ENCODE data around the gene SNAPC4. TPM values are rescaled to one million over a fixed set of nuclear protein-coding genes. Genes with fewer than 3 reads are reported as not detected.

SNAPC4 gene
- total and polyA plus RNA-seq, 8 donors = 5.8 to 14.2 (median 11.3) TPM

- Histone ChIP-seq H3K27me3 (peaks cover 0 to 6% of the 10 kb centered on the region in 2 donors), H3K4me1 (peaks cover 11 to 45% of the 10 kb centered on the region in 2 donors), H3K27ac (peak within 1 kb of the TSS; percentile 86 to 95), H3K36me3 (peaks cover 0 to 13% of the 10 kb centered on the region in 2 donors), H3K9me3 (no peaks in the 10 kb centered on the region), H3K4me3 (peak within 1 kb of the TSS; percentile 62 to 72)
- DNase-seq = peak; percentile 84 to 99 (median 96)
- peak; percentile 95 for ATAC-seq
- peak; percentile 99 for TF ChIP-seq CTCF (IDR thresholded peaks at IDR 0.05)
- intact Hi-C loops (cut with DNase I) = no loop called here
Observed at GRCh38 chr9:136363106-136363948, 36.6 kb downstream of the SNAPC4 start, which contains the start of gene DNLZ. TSS of gene DNLZ (minus strand) at chr9:136363744. CDS start at chr9:136363714, 30 bp downstream.

GRCh38 chr9:136362450-136362784 is 37.6 kb downstream of the SNAPC4 start:
- intact Hi-C loops (cut with DNase I) = no loop called here
- DNase-seq (no peak), ATAC-seq (no peak)
- H3K27ac ChIP-seq = peak overlapping the region in 1 of 2 donors; percentile 95
- no peaks in the 10 kb centered on the region for H3K9me3 ChIP-seq
- TF ChIP-seq CTCF (IDR thresholded peaks at IDR 0.05) = no peak
- H3K36me3 ChIP-seq = peaks cover 0 to 15% of the 10 kb centered on the region in 2 donors
- peaks cover 11 to 45% of the 10 kb centered on the region in 2 donors for H3K4me1 ChIP-seq
- no peak overlapping the region for H3K4me3 ChIP-seq
- peaks cover 0 to 6% of the 10 kb centered on the region in 2 donors for H3K27me3 ChIP-seq

- DNase-seq (no peak), ATAC-seq (no peak)
- Histone ChIP-seq H3K36me3 (peaks cover 0 to 19% of the 10 kb centered on the region in 2 donors), H3K27ac (peak overlapping the region in 1 of 2 donors; percentile 95), H3K9me3 (no peaks in the 10 kb centered on the region), H3K27me3 (peaks cover 0 to 6% of the 10 kb centered on the region in 2 donors), H3K4me3 (no peak overlapping the region), H3K4me1 (peaks cover 11 to 45% of the 10 kb centered on the region in 2 donors)
- intact Hi-C loops (cut with DNase I) = no loop called here
- TF ChIP-seq CTCF (IDR thresholded peaks at IDR 0.05) = no peak
Observed at GRCh38 chr9:136361754-136362449, 38.1 kb downstream of the SNAPC4 start.

GRCh38 chr9:136361047-136361753 is 38.8 kb downstream of the SNAPC4 start:
- Histone ChIP-seq H3K36me3 (peaks cover 0 to 26% of the 10 kb centered on the region in 2 donors), H3K27me3 (peaks cover 0 to 6% of the 10 kb centered on the region in 2 donors), H3K27ac (peak overlapping the region in 1 of 2 donors; percentile 19), H3K4me1 (peaks cover 11 to 41% of the 10 kb centered on the region in 2 donors), H3K4me3 (no peak overlapping the region), H3K9me3 (no peaks in the 10 kb centered on the region)
- ATAC-seq (no peak), DNase-seq (peak in 1 of 4 donors; percentile 41)
- no peak for TF ChIP-seq CTCF (IDR thresholded peaks at IDR 0.05)
- intact Hi-C loops (cut with DNase I) = no loop called here

Data from left lung (tissue), 10 donors.